Measurements from ENCODE around the gene TAPBP. TPM values are rescaled to one million over a fixed set of nuclear protein-coding genes. Genes with fewer than 3 reads are reported as not detected.
"Not testable (repeated sequence)": the region's sequence is repeated elsewhere in the genome, so short reads cannot be mapped to it uniquely, and the experiment has no call there.

The TAPBP gene
- total and polyA plus RNA-seq, 9 of the 15 experiments (the other 6 are each of a cell fraction or from before 2014, with no cell fraction given) = 5.6 to 74.0 (median 22.3) TPM

- FAIRE-seq (no peak), ATAC-seq (no peak), DNase-seq (ENCODE audit: extremely low read depth in 1 of 4, low spot score in 3 of 4) (no peak)
- ChIA-PET POLR2A (interaction anchor here (0.6 to 1.5 kb wide), 3 partner anchors 9 to 104 kb away, joined by 3 read pairs; no protein-coding TSS in a partner anchor), CTCF (ENCODE audit: low intra/inter-chr PET ratio) (interaction anchor here (0.6 kb wide), 1 partner anchor 196 kb away, joined by 3 read pairs; no protein-coding TSS in a partner anchor)
- Histone ChIP-seq H3K36me3 (ENCODE audit: control insufficient read depth, insufficient read depth, low read length) (no peaks in the 10 kb centered on the region), H3K27me3 (ENCODE audit: control insufficient read depth in 2 of 2, insufficient read depth in 2 of 2, low read length in 2 of 2) (no peaks in the 10 kb centered on the region), H3K4me3 (no peak overlapping the region), H3K9ac (ENCODE audit: insufficient read depth in 1 of 2, low read depth in 2 of 2, low read length in 2 of 2) (no peak overlapping the region), H2AFZ (ENCODE audit: low read depth, low read length) (peak overlapping the region; percentile 52; the same call in 1 of the 2 replicates), H3K9me1 (ENCODE audit: control insufficient read depth, insufficient read depth, low read length) (no peaks in the 10 kb centered on the region), H3K4me1 (replicated peaks in 1 of 2; ENCODE audit: control insufficient read depth in 2 of 2, insufficient read depth in 2 of 2, low read length in 2 of 2) (peaks cover 5 to 12% of the 10 kb centered on the region in 2 experiments; a peak in 3 of 5 replicates), H3K27ac (ENCODE audit: extremely low read depth, low read depth, low read length) (no peak overlapping the region), H3K4me2 (ENCODE audit: insufficient read depth, low read length) (no peak overlapping the region), H4K20me1 (replicated peaks; ENCODE audit: control insufficient read depth, insufficient read depth, low read length) (no peaks in the 10 kb centered on the region), H3K79me2 (ENCODE audit: control insufficient read depth, insufficient read depth, low read length) (no peaks in the 10 kb centered on the region), H3K9me3 (replicated peaks; ENCODE audit: control insufficient read depth, insufficient read depth, low read depth, low read length) (no peaks in the 10 kb centered on the region)
- TF ChIP-seq GTF2E2 (tag; IDR thresholded peaks at IDR 0.05) (no peak), MAZ (CRISPR knock-in tag; conservative IDR thresholded peaks at IDR 0.05 in 1 of 2, IDR thresholded peaks at IDR 0.05 in 1 of 2) (no peak), RAD51 (IDR thresholded peaks at IDR 0.05; ENCODE audit: borderline replicate concordance, low read depth) (no peak), MTA1 (IDR thresholded peaks at IDR 0.05; ENCODE audit: borderline replicate concordance) (no peak), RHOXF2B (CRISPR knock-in tag; conservative IDR thresholded peaks at IDR 0.05) (no peak), FOXK1 (CRISPR knock-in tag; IDR thresholded peaks at IDR 0.05; ENCODE audit: borderline replicate concordance) (no peak), ELF4 (CRISPR knock-in tag; IDR thresholded peaks at IDR 0.05) (no peak), DLX4 (CRISPR knock-in tag; IDR thresholded peaks at IDR 0.05) (no peak), DDX20 (tag; IDR thresholded peaks at IDR 0.05; ENCODE audit: low read depth) (no peak)
- in situ Hi-C loops (cut with MboI) (no loop called here), intact Hi-C loops (cut with micrococcal nuclease) (loop anchor here (5.0 kb wide), 1 partner anchor 44 kb away; the partner anchor contains the start of gene KIFC1)
- BruUV-seq (replicated peaks) = no TSS peak
- WGBS (ENCODE audit: insufficient coverage, low coverage, missing lambda C conversion rate) = 35% methylated on average over 5 of the region's 5 CpGs
Measured at GRCh38 chr6:33347816-33348215, 33.9 kb upstream of the TAPBP start.

- not testable (repeated sequence) for BruUV-seq (replicated peaks)
- intact Hi-C loops (cut with micrococcal nuclease) = loop anchor here (5.0 kb wide), 1 partner anchor 45 kb away; the partner anchor contains the start of gene KIFC1
Measured at GRCh38 chr6:33346972-33347371, 33.1 kb upstream of the TAPBP start.

More at GRCh38 chr6:33346972-33347371, 33.1 kb upstream of the TAPBP start:
- H3K36me3 ChIP-seq (ENCODE audit: control insufficient read depth, insufficient read depth, low read length); H4K20me1 ChIP-seq (replicated peaks; ENCODE audit: control insufficient read depth, insufficient read depth, low read length); FAIRE-seq; in situ Hi-C loops (cut with MboI); H3K9me3 ChIP-seq (replicated peaks; ENCODE audit: control insufficient read depth, insufficient read depth, low read depth, low read length); H3K9me1 ChIP-seq (ENCODE audit: control insufficient read depth, insufficient read depth, low read length); H3K4me3 ChIP-seq; ATAC-seq; H2AFZ ChIP-seq (ENCODE audit: low read depth, low read length); H3K27ac ChIP-seq (ENCODE audit: extremely low read depth, low read depth, low read length); DNase-seq (ENCODE audit: extremely low read depth in 1 of 4, low spot score in 3 of 4); CTCF ChIA-PET (ENCODE audit: low intra/inter-chr PET ratio); H3K79me2 ChIP-seq (ENCODE audit: control insufficient read depth, insufficient read depth, low read length); H3K9ac ChIP-seq (ENCODE audit: insufficient read depth in 1 of 2, low read depth in 2 of 2, low read length in 2 of 2); H3K4me2 ChIP-seq (ENCODE audit: insufficient read depth, low read length); H3K27me3 ChIP-seq (ENCODE audit: control insufficient read depth in 2 of 2, insufficient read depth in 2 of 2, low read length in 2 of 2): not testable (repeated sequence)
- POLR2A ChIA-PET = interaction anchor here (0.6 kb wide), 1 partner anchor 17 kb away, joined by 5 read pairs; no protein-coding TSS in a partner anchor
- peaks cover 5 to 12% of the 10 kb centered on the region in 2 experiments; a peak in 3 of 5 replicates for H3K4me1 ChIP-seq (replicated peaks in 1 of 2; ENCODE audit: control insufficient read depth in 2 of 2, insufficient read depth in 2 of 2, low read length in 2 of 2)
- WGBS (ENCODE audit: insufficient coverage, low coverage, missing lambda C conversion rate) = 62% methylated on average over 5 of the region's 5 CpGs

Data from K562 (cell line).